ENCODE data around the gene MAGEA3. TPM values are rescaled to one million over a fixed set of nuclear protein-coding genes. Genes with fewer than 3 reads are reported as not detected.

MAGEA3 gene
- total RNA-seq, 1 experiment from 2014 or later = not detected

DNA sequence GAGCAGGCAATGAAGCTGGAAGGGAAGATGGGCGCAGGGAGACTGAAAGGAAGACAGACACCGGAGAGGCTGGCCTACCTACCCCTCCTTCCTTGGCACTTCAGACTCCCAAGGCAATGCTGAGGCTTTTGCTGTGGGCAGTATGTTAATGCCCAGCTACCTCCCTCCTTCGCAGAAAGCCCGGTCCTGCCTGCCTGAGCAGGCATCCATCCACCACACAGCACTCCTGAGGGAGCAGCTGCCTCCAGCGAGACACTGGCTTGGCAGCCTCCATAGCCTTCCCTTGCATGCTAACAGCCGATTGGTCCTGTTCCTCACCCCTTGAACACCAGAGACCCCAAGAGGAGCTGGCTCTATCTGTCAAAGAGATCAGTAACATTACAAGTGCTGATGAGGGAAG is 46.5 kb upstream of the MAGEA3 start:
- no peaks in the 10 kb centered on the region for H4K20me1 ChIP-seq (ENCODE audit: control insufficient read depth, insufficient read depth, insufficient read length)
- no peak overlapping the region for H3T11ph ChIP-seq (ENCODE audit: low read length)
- H3K23me2 ChIP-seq (ENCODE audit: insufficient read length, low read depth, low read length, poor library complexity, severe bottlenecking) = no peaks in the 10 kb centered on the region
- peaks cover 85 to 88% of the 10 kb centered on the region in 2 experiments for H3K9me3 Mint-ChIP-seq
- H3K56ac ChIP-seq (ENCODE audit: insufficient read length, low read depth, low read length) = no peak overlapping the region
- H3K4me1 ChIP-seq (ENCODE audit: insufficient read depth, low read length) = no peaks in the 10 kb centered on the region
- TF ChIP-seq, protein P1, sequence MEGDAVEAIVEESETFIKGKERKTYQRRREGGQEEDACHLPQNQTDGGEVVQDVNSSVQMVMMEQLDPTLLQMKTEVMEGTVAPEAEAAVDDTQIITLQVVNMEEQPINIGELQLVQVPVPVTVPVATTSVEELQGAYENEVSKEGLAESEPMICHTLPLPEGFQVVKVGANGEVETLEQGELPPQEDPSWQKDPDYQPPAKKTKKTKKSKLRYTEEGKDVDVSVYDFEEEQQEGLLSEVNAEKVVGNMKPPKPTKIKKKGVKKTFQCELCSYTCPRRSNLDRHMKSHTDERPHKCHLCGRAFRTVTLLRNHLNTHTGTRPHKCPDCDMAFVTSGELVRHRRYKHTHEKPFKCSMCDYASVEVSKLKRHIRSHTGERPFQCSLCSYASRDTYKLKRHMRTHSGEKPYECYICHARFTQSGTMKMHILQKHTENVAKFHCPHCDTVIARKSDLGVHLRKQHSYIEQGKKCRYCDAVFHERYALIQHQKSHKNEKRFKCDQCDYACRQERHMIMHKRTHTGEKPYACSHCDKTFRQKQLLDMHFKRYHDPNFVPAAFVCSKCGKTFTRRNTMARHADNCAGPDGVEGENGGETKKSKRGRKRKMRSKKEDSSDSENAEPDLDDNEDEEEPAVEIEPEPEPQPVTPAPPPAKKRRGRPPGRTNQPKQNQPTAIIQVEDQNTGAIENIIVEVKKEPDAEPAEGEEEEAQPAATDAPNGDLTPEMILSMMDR (conservative IDR thresholded peaks at IDR 0.05) = no peak
- DNase-seq = no peak
- peaks cover 75% of the 10 kb centered on the region for H3K9me3 ChIP-seq (ENCODE audit: control insufficient read depth, low read depth, low read length)
- no peak overlapping the region for H3K4me3 Mint-ChIP-seq
- H3K14ac ChIP-seq (ENCODE audit: insufficient read depth, low read length) = no peak overlapping the region
- peaks cover 23 to 49% (median 45%) of the 10 kb centered on the region in 3 experiments for H3K36me3 Mint-ChIP-seq (ENCODE audit: insufficient read depth in 1 of 3, low read depth in 3 of 3)
- H2BK12ac ChIP-seq (ENCODE audit: insufficient read length, low read depth, low read length) = no peak overlapping the region
- H3K4ac ChIP-seq (ENCODE audit: low read depth, low read length) = no peak overlapping the region
- H2BK15ac ChIP-seq (ENCODE audit: low read depth, low read length) = no peak overlapping the region
- no peak overlapping the region for H2BK20ac ChIP-seq (ENCODE audit: low read depth, low read length, poor library complexity, severe bottlenecking)
- H4K5ac ChIP-seq (ENCODE audit: insufficient read length, low read depth, low read length) = no peak overlapping the region
- H3K27me3 Mint-ChIP-seq (ENCODE audit: low read depth) = no peaks in the 10 kb centered on the region; the same call in 1 of the 2 replicates
- H2AFZ ChIP-seq (ENCODE audit: low read length) = no peak overlapping the region
- H3K79me2 ChIP-seq (ENCODE audit: insufficient read depth, low read length) = no peaks in the 10 kb centered on the region
- no peak overlapping the region for H4K8ac ChIP-seq (replicated peaks; ENCODE audit: insufficient read length, low read depth, low read length)
- no peak overlapping the region for H2BK5ac ChIP-seq (ENCODE audit: insufficient read length, low read length)
- no peak overlapping the region for H2BK120ac ChIP-seq (ENCODE audit: low read depth, low read length, poor library complexity, severe bottlenecking)
- no peaks in the 10 kb centered on the region for H3K27me3 ChIP-seq (ENCODE audit: insufficient read depth, low read length)
- no peak overlapping the region for H3K4me2 ChIP-seq (ENCODE audit: insufficient read depth, insufficient read length, low read length)
- no peak overlapping the region for H3K9ac ChIP-seq (ENCODE audit: extremely low read depth, insufficient read length, low read length)
- H3K18ac ChIP-seq (ENCODE audit: insufficient read length, low read depth, low read length) = no peak overlapping the region
- no peaks in the 10 kb centered on the region for H3K4me1 Mint-ChIP-seq
- H2AK5ac ChIP-seq (ENCODE audit: insufficient read length, low read length) = no peak overlapping the region
- no peaks in the 10 kb centered on the region for H3K79me1 ChIP-seq (ENCODE audit: insufficient read depth, low read depth, low read length, poor library complexity, severe bottlenecking)
- no peak overlapping the region for H3K23ac ChIP-seq (ENCODE audit: insufficient read length, low read depth, low read length)
- no peak overlapping the region for H3K27ac ChIP-seq (ENCODE audit: insufficient read length, low read depth, low read length)
- H3K27ac Mint-ChIP-seq = no peak overlapping the region
- no CpG with 5 or more reads among the region's 6 CpGs for WGBS (ENCODE audit: extremely low coverage, insufficient read length, low lambda C conversion rate)
- H4K91ac ChIP-seq (ENCODE audit: insufficient read length, low read depth, low read length) = no peak overlapping the region
